Superior temporal gyrus (tissue), 1 donor: ENCODE measurements around the gene GNGT1.

Experiments used
- DNase-seq: peaks from one replicate; pipeline ENCODE4 v3.0.0-alpha.2; 2016; ENCODE audit errors: extremely low spot score

Gene GNGT1

GRCh38 chr7:93943816-93944540, 37.6 kb downstream of the GNGT1 start:
- DNase-seq, result no peak

DNA sequence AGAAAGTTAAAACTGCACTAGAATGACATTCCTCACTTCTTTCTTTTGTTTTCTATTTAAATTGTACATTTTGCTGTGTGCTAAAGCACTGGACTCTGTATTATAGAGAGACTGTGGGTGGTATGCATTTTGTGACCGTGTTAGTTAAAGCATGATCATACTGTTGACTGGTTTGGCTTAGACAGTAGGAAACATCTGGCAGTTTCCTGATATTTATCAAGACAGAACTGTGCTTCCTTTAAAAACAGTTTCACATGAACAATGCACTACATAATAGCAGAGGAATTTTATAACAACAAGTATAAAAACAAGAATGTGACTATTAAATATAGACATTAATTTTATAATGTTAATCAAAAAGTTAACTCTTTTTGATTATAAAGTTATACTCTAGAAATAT, 38.3 kb downstream of the GNGT1 start:
- no peak for DNase-seq

DNA sequence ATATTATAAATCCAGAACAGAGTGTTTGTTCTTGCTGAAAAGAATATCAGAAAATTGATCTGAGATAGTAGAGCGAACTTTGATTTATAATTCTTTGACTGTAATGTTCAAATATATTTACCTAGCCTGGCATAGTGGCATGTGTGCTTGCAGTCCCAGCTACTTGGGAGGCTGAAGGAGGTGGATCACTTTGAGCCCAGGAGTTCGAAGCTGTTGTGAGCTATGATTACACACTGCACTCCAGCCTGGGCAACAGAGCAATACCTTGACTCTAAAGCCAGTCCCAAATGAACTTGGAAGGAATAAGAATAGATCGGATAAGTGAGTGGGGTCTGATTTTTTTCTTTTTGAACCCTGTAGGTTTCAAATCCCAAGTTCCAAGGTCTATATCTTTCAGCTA, 38.7 kb downstream of the GNGT1 start:
- no peak for DNase-seq

- DNase-seq, result no peak
These were observed 39.6 kb downstream of the GNGT1 start for GRCh38 chr7:93945756-93946535.

DNA sequence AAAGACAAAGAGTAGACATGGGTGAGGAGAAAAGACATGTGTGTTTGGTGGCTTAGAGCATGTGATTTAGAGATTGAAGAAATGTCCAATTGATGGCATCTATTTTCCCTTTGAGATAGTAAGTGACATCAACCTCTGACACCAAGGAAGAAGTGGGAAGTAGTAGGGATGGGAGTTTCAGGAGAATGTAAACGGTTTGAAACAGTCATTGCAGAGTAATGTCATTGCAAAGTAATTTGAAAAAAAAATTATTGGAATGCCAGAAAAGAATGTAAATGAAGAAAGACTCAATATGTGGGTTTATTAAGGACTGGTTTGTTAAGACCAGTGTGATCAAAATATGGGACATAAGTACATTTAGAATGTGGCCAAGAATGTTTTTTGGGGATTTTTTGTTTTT, 41.7 kb downstream of the GNGT1 start:
- no peak for DNase-seq

DNA sequence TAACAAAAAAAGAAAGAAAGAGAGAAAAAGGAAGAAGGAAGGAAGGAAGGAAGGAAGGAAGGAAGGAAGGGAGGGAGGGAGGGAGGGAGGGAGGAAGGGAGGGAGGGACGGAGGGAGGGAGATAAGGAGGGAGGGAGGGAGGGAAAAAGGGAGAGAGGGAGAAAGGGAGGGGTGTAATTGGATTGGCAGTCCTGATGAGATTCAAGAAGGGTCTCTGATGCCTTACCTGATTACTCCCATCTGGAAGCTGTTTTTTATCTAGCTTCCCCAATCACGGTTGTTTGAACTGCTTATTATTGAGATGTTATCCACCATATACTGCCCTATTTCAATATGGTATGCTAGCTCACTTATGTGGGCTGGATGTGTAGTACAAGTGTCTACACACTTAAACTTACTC, 42.5 kb downstream of the GNGT1 start:
- DNase-seq, result no peak

GRCh38 chr7:93949423-93949822, 43.1 kb downstream of the GNGT1 start:
- DNase-seq, result no peak

GRCh38 chr7:93955304-93955703, 48.9 kb downstream of the GNGT1 start:
- DNase-seq, result no peak

- no peak for DNase-seq
These were observed 51.4 kb downstream of the GNGT1 start for GRCh38 chr7:93957767-93958166.

- DNase-seq, result no peak
These were observed 51.8 kb downstream of the GNGT1 start for GRCh38 chr7:93958216-93958615.

DNA sequence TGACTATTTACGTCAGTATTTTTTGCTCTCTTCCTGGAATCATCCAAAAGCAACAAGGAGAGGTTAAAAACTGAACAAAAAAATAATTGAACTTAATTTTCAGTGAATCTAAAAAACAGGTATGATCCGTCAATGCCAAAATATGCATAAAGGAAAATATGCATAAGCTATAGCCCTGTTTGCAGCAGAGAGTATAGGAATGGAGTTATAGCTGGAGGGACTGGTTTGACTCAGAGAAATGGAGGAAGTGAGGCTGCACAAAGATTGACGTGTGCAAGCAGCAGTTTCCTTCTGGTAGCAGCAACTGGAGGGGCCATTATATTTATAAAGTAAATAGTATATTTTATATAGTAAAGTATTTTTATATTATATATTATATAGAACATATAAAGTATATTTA, 52.3 kb downstream of the GNGT1 start:
- DNase-seq, result no peak
